Ramos (cell line): ENCODE measurements around the gene ZMYM2.

Experiments
- in situ Hi-C: fragments of 300-500 bp; cut with MboI; formaldehyde crosslinking; loops from one replicate; pipeline ENCODE4 v1.14.3; 2022; ENCODE audit warnings: low sequenced_read_pairs; ENCODE audit not compliant: unreplicated experiment

Gene ZMYM2

DNA sequence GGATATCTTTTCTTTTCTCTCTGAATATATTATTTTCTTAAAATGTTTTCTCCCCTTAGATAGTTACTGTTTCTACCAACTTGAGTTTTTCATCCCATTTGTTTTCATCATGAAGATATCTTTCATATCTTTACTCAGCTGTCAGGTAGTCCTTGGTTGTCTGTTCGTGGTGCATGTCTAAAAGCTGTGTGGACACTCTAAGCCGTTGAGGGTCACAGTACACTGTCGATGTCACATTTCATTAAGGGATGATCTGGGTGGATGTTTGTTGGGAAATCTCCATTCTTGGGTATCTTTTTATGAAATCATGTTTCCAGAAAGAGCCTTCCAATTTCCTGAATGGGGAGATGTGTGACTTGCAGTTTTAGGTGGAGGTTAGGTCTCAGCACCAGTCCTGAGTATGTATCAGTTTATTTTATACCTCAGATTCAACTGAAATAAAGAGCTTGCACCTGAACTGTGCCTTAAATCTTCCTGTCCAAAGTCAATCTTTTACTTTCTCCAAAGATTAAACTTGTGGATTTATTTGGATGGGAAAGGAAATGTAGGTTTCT, 23.2 kb downstream of the ZMYM2 start:
- in situ Hi-C loops = no loop called here

GRCh38 chr13:19982447-19983043, 24.0 kb downstream of the ZMYM2 start:
- in situ Hi-C loops = no loop called here

GRCh38 chr13:19984430-19985218, 26.1 kb downstream of the ZMYM2 start:
- in situ Hi-C loops = no loop called here

DNA sequence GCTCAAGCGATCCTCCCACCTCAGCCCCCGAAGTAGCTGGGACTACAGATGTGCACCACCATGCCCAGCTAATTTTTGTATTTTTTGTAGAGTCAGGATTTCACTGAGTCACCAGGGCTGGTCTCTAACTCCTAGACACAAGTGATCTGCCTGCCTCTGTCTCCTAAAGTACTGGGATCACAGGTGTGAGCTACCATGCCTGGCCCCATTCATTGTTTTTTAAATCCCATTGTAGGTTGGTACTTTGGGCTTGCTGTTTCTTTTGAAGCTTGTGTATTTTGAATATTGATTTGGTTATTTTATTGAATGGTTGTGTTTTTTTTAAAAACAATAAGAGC, 26.7 kb downstream of the ZMYM2 start:
- in situ Hi-C loops = no loop called here

- in situ Hi-C loops = no loop called here
These were observed 33.0 kb downstream of the ZMYM2 start for GRCh38 chr13:19991531-19991930.

DNA sequence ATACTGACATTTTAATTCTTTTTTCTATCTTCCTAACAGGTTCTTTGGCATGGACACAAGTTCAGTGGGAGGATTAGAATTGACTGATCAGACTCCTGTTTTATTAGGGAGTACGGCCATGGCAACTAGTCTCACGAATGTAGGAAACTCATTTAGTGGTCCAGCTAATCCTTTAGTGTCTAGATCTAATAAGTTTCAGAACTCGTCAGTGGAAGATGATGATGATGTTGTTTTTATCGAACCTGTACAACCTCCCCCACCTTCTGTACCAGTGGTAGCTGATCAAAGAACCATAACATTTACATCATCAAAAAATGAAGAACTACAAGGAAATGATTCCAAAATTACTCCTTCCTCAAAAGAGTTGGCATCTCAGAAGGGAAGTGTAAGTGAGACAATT, 34.5 kb downstream of the ZMYM2 start:
- in situ Hi-C loops = no loop called here

DNA sequence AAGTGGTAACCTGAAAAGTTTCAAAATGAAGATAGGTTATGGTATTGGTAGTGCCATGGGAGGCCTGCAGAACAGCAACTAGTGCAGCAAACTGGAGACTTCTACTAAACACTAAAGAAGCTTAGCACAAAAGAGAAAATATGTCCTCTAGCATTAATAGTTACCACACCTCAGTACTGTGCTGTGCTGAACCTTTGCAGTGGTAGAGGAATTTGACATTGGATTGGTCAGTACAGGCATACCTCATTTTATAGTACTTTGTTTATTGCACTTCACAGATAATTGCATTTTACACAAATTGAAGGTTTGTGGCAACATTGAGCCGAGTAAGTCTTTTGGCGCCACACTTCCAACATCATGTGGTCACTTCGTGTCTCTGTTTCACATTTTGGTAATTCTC, 40.4 kb downstream of the ZMYM2 start:
- in situ Hi-C loops = no loop called here

DNA sequence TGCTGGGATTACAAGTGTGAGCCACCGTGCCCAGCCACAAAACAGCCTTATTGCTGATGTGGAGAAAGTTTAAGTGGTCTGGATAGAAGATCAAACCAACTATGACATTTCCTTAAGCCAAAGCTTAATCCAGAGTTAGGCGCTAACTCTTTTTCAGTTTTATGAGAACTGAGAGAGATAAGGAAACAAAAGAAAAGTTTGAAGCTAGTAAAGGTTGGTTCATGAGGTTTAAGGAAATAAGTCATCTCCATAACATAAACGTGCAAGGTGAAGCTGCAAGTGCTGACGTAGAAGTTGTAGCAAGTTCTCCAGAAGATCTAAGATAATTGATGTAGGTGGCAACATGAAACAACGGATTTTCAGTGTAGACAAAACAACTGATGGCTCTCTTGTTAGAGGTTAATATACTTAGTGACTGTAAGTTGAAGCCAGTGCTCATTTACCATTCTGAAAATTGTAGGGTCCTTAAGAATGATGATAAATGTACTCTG, 41.6 kb downstream of the ZMYM2 start:
- in situ Hi-C loops = no loop called here

DNA sequence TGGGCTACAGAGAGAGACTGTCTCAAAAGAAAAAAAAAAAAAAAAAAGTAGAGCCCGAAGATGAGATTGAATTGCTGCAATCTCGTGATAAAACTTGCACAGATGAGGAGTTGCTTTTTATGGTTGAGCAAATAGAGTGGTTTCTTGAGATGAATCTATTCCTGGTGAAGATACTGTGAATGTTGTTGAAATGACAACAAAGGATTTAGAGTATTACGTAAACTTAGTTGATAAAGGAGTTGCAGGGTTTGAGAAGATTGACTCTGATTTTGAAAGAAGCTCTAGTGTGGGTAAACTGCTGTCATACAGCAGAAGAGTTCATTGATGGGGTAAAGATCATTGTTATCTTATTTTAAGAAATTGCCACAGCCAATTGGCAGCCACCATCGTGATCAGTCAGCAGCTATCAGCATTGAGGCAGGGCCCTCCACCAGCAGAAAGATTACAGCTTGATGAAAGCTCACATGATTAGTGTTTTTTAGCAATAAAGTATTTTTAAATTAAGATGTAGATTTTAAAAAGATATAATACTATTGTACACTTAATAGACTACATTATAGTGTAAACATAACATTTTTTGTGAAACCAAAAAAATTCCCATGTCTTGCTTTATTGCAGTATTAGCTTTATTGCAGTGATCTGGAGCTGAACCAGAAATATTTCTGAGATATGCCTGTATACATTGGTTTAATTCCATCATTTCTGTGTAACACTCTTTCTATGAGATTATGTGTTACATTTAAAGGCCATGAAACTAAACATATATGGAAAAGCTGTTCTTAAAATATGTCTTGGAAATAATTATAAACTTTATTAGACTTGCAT, 43.1 kb downstream of the ZMYM2 start:
- in situ Hi-C loops = no loop called here

GRCh38 chr13:20002787-20003186, 44.3 kb downstream of the ZMYM2 start:
- in situ Hi-C loops = no loop called here

DNA sequence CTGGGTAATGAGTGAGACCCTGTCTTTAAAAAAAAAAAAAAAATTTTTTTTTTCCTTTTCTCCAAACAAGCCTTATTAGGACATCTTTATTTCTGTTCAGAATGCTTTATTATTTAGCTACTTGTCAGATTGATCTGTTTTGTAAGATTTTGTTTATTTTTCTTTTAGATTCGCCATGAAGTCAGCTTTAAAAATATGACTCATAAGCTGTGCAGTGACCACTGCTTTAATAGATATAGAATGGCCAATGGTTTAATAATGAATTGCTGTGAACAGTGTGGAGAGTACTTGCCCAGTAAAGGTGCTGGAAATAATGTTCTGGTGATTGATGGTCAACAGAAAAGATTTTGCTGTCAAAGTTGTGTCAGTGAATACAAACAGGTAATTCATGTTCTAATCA, 47.7 kb downstream of the ZMYM2 start:
- in situ Hi-C loops = no loop called here

- in situ Hi-C loops = no loop called here
These were observed 57.2 kb downstream of the ZMYM2 start for GRCh38 chr13:20015763-20016162.

DNA sequence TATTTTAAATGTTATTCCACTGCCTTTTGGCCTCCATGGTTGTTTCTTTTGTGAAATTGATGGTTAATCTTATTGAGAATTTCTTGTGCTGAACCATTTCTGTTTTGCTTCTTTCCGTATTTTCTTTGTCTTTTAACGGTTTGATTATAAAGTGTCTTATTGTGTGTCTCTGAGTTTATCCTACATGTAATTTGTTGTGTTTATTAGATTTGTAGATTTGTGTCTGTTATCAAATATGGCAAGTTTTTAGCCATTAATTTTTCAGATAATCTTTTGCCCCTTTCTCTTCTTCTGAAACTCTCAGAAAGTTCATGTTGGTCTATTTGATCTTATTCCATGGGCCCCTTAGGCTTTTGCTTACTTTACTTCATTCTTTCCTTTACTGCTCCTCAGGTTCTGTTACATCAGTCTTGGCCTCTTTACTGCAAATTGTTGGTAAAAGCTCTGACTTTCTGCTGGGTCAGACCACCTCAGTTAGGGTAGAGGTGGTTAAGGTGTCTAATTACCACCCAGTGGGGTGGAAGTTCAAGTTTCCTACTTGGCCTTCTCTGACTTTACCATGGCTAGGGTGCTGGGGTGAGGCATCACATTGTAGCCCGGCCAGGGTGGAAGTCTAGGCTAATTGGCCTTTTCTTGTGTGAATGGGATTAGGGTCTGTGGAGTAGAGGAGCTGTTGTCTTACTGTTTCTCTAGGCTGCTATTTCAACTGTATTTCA, 58.3 kb downstream of the ZMYM2 start:
- in situ Hi-C loops = no loop called here

- in situ Hi-C loops = no loop called here
These were observed 58.8 kb downstream of the ZMYM2 start for GRCh38 chr13:20017365-20017711.

DNA sequence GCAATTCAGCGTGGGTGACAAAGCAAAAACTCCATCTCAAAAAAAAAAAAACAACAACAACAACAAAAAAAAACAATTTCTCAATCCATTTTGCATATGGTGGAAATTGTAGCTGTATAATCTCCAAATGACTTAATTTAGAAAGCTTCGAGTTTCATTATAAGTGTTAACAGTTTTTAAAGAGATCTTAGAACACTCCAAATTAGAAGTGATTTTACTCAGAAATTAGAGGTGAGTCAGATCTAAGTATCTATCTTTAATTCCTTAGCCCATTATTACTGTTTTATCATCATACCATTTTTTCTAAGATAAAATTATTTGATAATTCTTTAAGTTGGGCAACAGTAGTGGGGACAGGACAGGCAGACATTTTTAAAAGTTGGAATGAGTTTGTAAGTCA, 60.5 kb downstream of the ZMYM2 start:
- in situ Hi-C loops = no loop called here

DNA sequence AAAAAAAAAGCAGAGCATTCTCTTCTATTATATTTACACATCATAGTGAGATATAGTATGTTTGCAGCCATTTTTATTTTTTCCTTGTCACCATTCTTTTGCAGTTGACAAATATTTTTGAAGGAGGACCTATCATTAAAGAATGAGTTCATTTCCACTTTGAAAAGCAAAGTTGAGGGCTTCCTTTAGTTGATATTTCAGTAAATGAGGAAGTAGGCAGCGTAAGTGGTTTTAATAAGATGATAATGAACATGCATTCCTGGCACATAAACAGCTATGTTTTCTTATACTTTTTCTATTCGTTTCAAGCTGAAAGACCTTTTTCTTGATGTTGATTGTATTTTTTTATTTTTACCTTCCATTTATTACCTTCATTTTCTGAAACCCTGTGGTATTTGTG, 66.2 kb downstream of the ZMYM2 start:
- in situ Hi-C loops = no loop called here

GRCh38 chr13:20028953-20029352, 70.4 kb downstream of the ZMYM2 start:
- in situ Hi-C loops = no loop called here

DNA sequence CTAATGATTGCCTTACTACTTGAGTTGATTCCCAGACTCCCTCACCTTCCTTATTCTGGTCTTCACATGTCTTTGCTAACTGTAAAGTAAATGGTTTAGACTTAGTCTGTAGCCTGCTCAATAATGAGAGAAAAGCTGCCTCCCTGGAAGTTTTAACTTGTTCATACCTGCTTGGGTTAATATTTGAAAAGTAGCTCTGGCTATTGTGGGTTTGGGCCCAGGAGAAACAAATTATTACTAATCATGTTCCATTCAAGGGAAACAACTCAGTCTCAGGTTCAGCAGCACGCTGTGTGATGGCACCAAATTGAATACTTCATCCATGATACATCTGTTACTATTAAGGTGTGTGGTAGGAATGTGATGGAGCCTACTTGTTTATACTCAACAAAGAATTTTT, 75.0 kb downstream of the ZMYM2 start:
- in situ Hi-C loops = no loop called here

DNA sequence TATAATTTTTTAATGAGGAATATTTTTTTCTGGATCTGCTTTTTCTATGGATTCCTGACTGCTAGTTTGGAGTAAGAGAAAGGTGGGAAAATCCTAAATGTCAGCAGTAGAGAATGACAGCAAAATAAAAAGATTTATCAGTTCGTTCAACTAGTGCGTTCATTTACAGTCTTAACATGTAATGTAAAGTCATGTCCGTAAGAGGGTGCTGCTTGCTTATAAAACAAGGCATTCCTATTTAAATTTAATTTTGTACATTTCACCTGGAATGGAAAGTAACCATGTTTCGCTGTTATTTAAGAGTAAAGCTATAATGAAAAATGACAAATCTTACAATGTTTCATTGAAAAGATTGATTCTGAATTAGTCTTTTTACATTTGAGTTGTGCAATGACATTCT, 76.6 kb downstream of the ZMYM2 start:
- in situ Hi-C loops = no loop called here

- in situ Hi-C loops = no loop called here
These were observed 79.4 kb downstream of the ZMYM2 start for GRCh38 chr13:20037908-20038307.
